K562 (cell line): ENCODE measurements around the gene UBE2J2. TPM values are rescaled to one million over a fixed set of nuclear protein-coding genes. Genes with fewer than 3 reads are reported as not detected.

Experiments
- ATAC-seq: fragments of 200-7000 bp; cut with Tn5 transposase; 3 replicates; pipeline ENCODE4 v1.9.1; 2020; ENCODE audit warnings: moderate library complexity
- BruUV-seq: library from RNA; stranded (reverse); fragments of 400-500 nt; replicated peaks from 2 replicates; lab custom pipeline; 2021; lab: Mats Ljungman, UMichigan
- CTCF ChIA-PET: fragments of 300-600 bp; formaldehyde crosslinking; extraction: SDS; loops from one replicate; lab custom pipeline; 2021; ENCODE audit warnings: low intra/inter-chr PET ratio; lab: Yijun Ruan, JAX
- POLR2A ChIA-PET: fragments of 300-600, 350-650 bp; sonication (Branson Sonifier 250); formaldehyde crosslinking; extraction: SDS; loops from one replicate; lab custom pipeline; 2021; ENCODE audit warnings: antibody characterized with exemption, inconsistent platforms; lab: Yijun Ruan, JAX
- DNase-seq, 4 experiments: peaks; one replicate each; pipeline versions ENCODE4 v3.0.0 to v3.0.0-alpha.2; 2011 to 2018; ENCODE audit warnings: low spot score in 3 of 4, mixed read lengths in 3 of 4; ENCODE audit errors: extremely low read depth in 1 of 4
- FAIRE-seq: peaks from 2 replicates; lab custom pipeline; 2011; peaks lifted over from hg19 to GRCh38; lab: Jason Lieb, UNC
- H2AFZ ChIP-seq: 2 replicates; pipeline ENCODE4 v1.6.0; 2011; ENCODE audit warnings: low read depth, low read length, control low read depth, inconsistent platforms
- H3K27ac ChIP-seq: fragments of 200-600 bp; 3 replicates; pipeline ENCODE4 v1.8.0; 2011; ENCODE audit warnings: low read depth, mild to moderate bottlenecking, control low read depth, inconsistent platforms, low read length, moderate library complexity, mixed read lengths; ENCODE audit errors: extremely low read depth
- H3K27me3 ChIP-seq, 2 experiments: fragments of 300-600 bp in 1 of 2; 2 replicates in 1 of 2; 3 replicates in 1 of 2; pipeline versions ENCODE4 v1.6.0 to v1.8.0; 2011; ENCODE audit warnings: inconsistent platforms in 2 of 2, low read length in 2 of 2, mild to moderate bottlenecking in 1 of 2, mixed read lengths in 1 of 2, moderate library complexity in 1 of 2; ENCODE audit not compliant: control insufficient read depth in 2 of 2, insufficient read depth in 2 of 2
- H3K36me3 ChIP-seq: fragments of 300-600 bp; 3 replicates; pipeline ENCODE4 v1.8.0; 2011; ENCODE audit warnings: mild to moderate bottlenecking, low read length, inconsistent platforms; ENCODE audit not compliant: control insufficient read depth, insufficient read depth
- H3K4me1 ChIP-seq, 2 experiments: fragments of 200-600 bp in 1 of 2; replicated peaks in 1 of 2; 2 replicates in 1 of 2; 3 replicates in 1 of 2; pipeline versions ENCODE4 v1.5.1 to v1.8.0; 2011; ENCODE audit warnings: inconsistent platforms in 2 of 2, low read length in 2 of 2, mild to moderate bottlenecking in 1 of 2, mixed read lengths in 1 of 2, moderate library complexity in 1 of 2; ENCODE audit not compliant: control insufficient read depth in 2 of 2, insufficient read depth in 2 of 2
- H3K4me2 ChIP-seq: 2 replicates; pipeline ENCODE4 v1.6.1; 2011; ENCODE audit warnings: low read length, control low read depth, inconsistent platforms, mixed read lengths; ENCODE audit not compliant: insufficient read depth
- H3K4me3 ChIP-seq: fragments of 200-600 bp; sonication (generic), shearing (Covaris generic); 2 replicates; pipeline ENCODE4 v1.5.1; 2016; ENCODE audit warnings: control low read depth, inconsistent platforms
- H3K79me2 ChIP-seq: fragments of 200-600 bp; 3 replicates; pipeline ENCODE4 v1.8.0; 2011; ENCODE audit warnings: low read length, inconsistent platforms; ENCODE audit not compliant: control insufficient read depth, insufficient read depth
- H3K9ac ChIP-seq, 2 experiments: 2 replicates each; pipeline versions ENCODE4 v1.6.0 to v1.6.1; 2011; ENCODE audit warnings: low read depth in 2 of 2, low read length in 2 of 2, control low read depth in 1 of 2, inconsistent platforms in 1 of 2, mild to moderate bottlenecking in 1 of 2, mixed read lengths in 1 of 2; ENCODE audit not compliant: insufficient read depth in 1 of 2
- H3K9me1 ChIP-seq: one replicate; pipeline ENCODE4 v1.6.0; 2011; ENCODE audit warnings: inconsistent platforms, mild to moderate bottlenecking, low read length, moderate library complexity; ENCODE audit not compliant: control insufficient read depth, insufficient read depth
- H3K9me3 ChIP-seq: replicated peaks from 2 replicates; pipeline ENCODE4 v1.5.1; 2011; ENCODE audit warnings: low read depth, low read length, inconsistent platforms; ENCODE audit not compliant: control insufficient read depth, insufficient read depth
- H4K20me1 ChIP-seq: replicated peaks from 2 replicates; pipeline ENCODE4 v1.6.1; 2011; ENCODE audit warnings: low read length, inconsistent platforms, mixed read lengths; ENCODE audit not compliant: control insufficient read depth, insufficient read depth
- JUND ChIP-seq, 2 experiments: IDR thresholded peaks; 2 replicates in 1 of 2; 3 replicates in 1 of 2; pipeline ENCODE4 v1.6.1; 2011; ENCODE audit warnings: borderline replicate concordance in 2 of 2, low read depth in 2 of 2, low read length in 2 of 2, improper control_type of control experiment in 1 of 2, missing biosample characterization in 1 of 2, missing genetic modification characterization in 1 of 2, missing genetic modification reagents in 1 of 2
- PRDM10 ChIP-seq: fragments of 450-650 bp; IDR thresholded peaks from 2 replicates; pipeline ENCODE4 v1.6.1; 2018; ENCODE audit not compliant: partially characterized antibody
- RBM22 ChIP-seq: fragments of 200-400 bp; formaldehyde crosslinking; IDR thresholded peaks from 2 replicates; pipeline ENCODE4 v1.6.1; 2018; ENCODE audit warnings: low read length, low read depth; ENCODE audit not compliant: poor library complexity, severe bottlenecking
- ZBTB34 ChIP-seq: fragments of 250-450 bp; sonication (Bioruptor Pico); IDR thresholded peaks from 2 replicates; pipeline ENCODE4 v1.8.0; 2021; ENCODE audit warnings: mild to moderate bottlenecking, moderate library complexity
- WGBS: fragments of 100-300 bp; shearing (Covaris generic); methylation state at CpG from one replicate; pipeline ENCODE4 v1.1.6; 2016; ENCODE audit warnings: low coverage, mixed read lengths; ENCODE audit not compliant: insufficient coverage; ENCODE audit errors: missing lambda C conversion rate; 5-methylcytosine and 5-hydroxymethylcytosine counted together
- in situ Hi-C: fragments of 300-500 bp; cut with MboI; formaldehyde crosslinking; loops from 4 replicates; pipeline ENCODE4 v1.15.0; 2018; ENCODE audit warnings: inconsistent platforms, mixed read lengths
- intact Hi-C: fragments of 100-400 bp; cut with micrococcal nuclease; formaldehyde crosslinking; loops from 2 replicates; pipeline ENCODE4 v1.14.2; 2022
- polyA plus RNA-seq, 8 experiments: library from polyadenylated mRNA; depleted of rRNA in 4 of 8; stranded (reverse) in 5 of 8; unstranded in 3 of 8; fragments of >200 nt; fragmentation: Nextera tagmentation in 2 of 8; fragmentation: Illumina TruSeq in 1 of 8; extraction: Ambion mirVana in 2 of 8; extraction: Trizol in 1 of 8; gene quantifications; 2 replicates each; pipeline versions ENCODE4 v1.2.1 to v1.2.3, GENCODE V29; 2011 to 2014; ENCODE audit warnings: inconsistent platforms in 1 of 8, missing spikeins in 1 of 8
- total RNA-seq, 7 experiments: library from RNA; depleted of rRNA in 6 of 7; stranded (reverse); fragments of >200 nt in 6 of 7; fragmentation: Illumina TruSeq in 2 of 7; extraction: Trizol in 2 of 7; gene quantifications; 2 replicates each; pipeline versions ENCODE4 v1.2.1 to v1.2.3, GENCODE V29; 2011 to 2021; ENCODE audit warnings: low replicate concordance in 1 of 7

Gene UBE2J2
- total and polyA plus RNA-seq, 9 of the 15 experiments (the other 6 are each of a cell fraction or from before 2014, with no cell fraction given): 0.93 to 112 (median 75.5) TPM

GRCh38 chr1:1215881-1216605, 57.6 kb downstream of the UBE2J2 start (continued):
- TF ChIP-seq JUND (IDR thresholded peaks at IDR 0.05; ENCODE audit: borderline replicate concordance, low read depth, low read length) (no peak), JUND (tag; IDR thresholded peaks at IDR 0.05; ENCODE audit: borderline replicate concordance, low read depth, low read length) (no peak), RBM22 (peak; percentile 59)

GRCh38 chr1:1215080-1215676, 58.5 kb downstream of the UBE2J2 start:
- Histone ChIP-seq H3K27me3 (no peaks in the 10 kb centered on the region), H3K9me3 (no peaks in the 10 kb centered on the region), H2AFZ (no peak overlapping the region), H3K79me2 (no peaks in the 10 kb centered on the region), H3K4me2 (no peak overlapping the region), H3K27ac (no peak overlapping the region), H3K9me1 (no peaks in the 10 kb centered on the region), H3K36me3 (peaks cover 46% of the 10 kb centered on the region; the same call in 2 of the 3 replicates), H4K20me1 (no peaks in the 10 kb centered on the region; the same call in 1 of the 2 replicates), H3K4me1 (peaks cover 0 to 85% of the 10 kb centered on the region in 2 experiments; a peak in 2 of 5 replicates), H3K4me3 (no peak overlapping the region), H3K9ac (peak overlapping the region in 1 of 2 experiments; percentile 66; a peak in 1 of 4 replicates)
- ChIA-PET CTCF (no interaction called here), POLR2A (interaction anchor here (0.6 to 2.0 kb wide), 5 partner anchors 11 to 228 kb away, joined by 3 to 7 read pairs (median 3); no protein-coding TSS in a partner anchor)
- in situ Hi-C loops: no loop called here
- 87% methylated on average over 9 of the region's 11 CpGs for WGBS
- intact Hi-C loops: no loop called here
- DNase-seq: no peak
- no peak for ATAC-seq
- no peak for TF ChIP-seq ZBTB34 (CRISPR knock-in tag)
- peak; percentile 53 for TF ChIP-seq PRDM10
- FAIRE-seq: no peak
- no TSS peak for BruUV-seq
